Hematopoietic multipotent progenitor cell (in vitro differentiated cells): Measurements from ENCODE around the gene TMEM231. TPM values are rescaled to one million over a fixed set of nuclear protein-coding genes. Genes with fewer than 3 reads are reported as not detected.
A peak's percentile ranks its signal among the peaks of the same experiment; 100 is the strongest.

Experiments used
- DNase-seq, 3 donors: peaks; one replicate each; pipeline ENCODE4 v3.0.0-alpha.2; 2011 to 2015; ENCODE audit warnings: low read depth in 2 of 3, low spot score in 2 of 3
- total RNA-seq: library from RNA; depleted of rRNA; stranded (reverse); fragments of >200 nt; gene quantifications from one replicate; pipeline ENCODE4 v1.2.3, GENCODE V29; 2012

Gene TMEM231
- total RNA-seq, 1 donor, result 21.8 TPM

GRCh38 chr16:75495076-75495674 is 60.9 kb downstream of the TMEM231 start, which contains the start of gene CHST6:
Gene CHST6, minus strand, starts transcription at chr16:75495441. Its CDS starts 15,613 bp downstream, at chr16:75479828.
- DNase-seq, result peak in 2 of 3 donors; percentile 38 to 49

- DNase-seq, result peak in 1 of 3 donors; percentile 17
Observed at GRCh38 chr16:75494661-75495075, 61.4 kb downstream of the TMEM231 start.

GRCh38 chr16:75494184-75494583 is 61.9 kb downstream of the TMEM231 start:
- DNase-seq, result no peak

- DNase-seq, result peak in 2 of 3 donors; percentile 23 to 46
Observed at GRCh38 chr16:75491876-75492275, 64.2 kb downstream of the TMEM231 start.

- DNase-seq, result no peak
Observed at GRCh38 chr16:75488322-75488721, 67.7 kb downstream of the TMEM231 start.

Other genes starting within 250 kb of the TMEM231 start
- gene CFDP1, start 122.7 kb downstream of the TMEM231 start, total RNA-seq, result 10.8 TPM
- gene TMEM170A, start 91.6 kb downstream of the TMEM231 start, total RNA-seq, result 29.9 TPM
- gene CHST6, start 60.8 kb downstream of the TMEM231 start, total RNA-seq, result 0.27 TPM
- gene CHST5, start 20.1 kb downstream of the TMEM231 start, total RNA-seq, result under 0.01 TPM
- 43.4 TPM for gene GABARAPL2, start 10.1 kb upstream of the TMEM231 start, total RNA-seq
- gene ADAT1, start 67.0 kb upstream of the TMEM231 start, total RNA-seq, result 49.5 TPM
- 75.4 TPM for gene KARS1, start 91.4 kb upstream of the TMEM231 start, total RNA-seq
- gene TERF2IP, start 91.5 kb upstream of the TMEM231 start, total RNA-seq, result 49.3 TPM
- gene CPHXL2, start 120.8 kb upstream of the TMEM231 start, total RNA-seq, result not detected
- not detected for gene DUXB, start 145.2 kb upstream of the TMEM231 start, total RNA-seq
- gene CPHXL, start 170.2 kb upstream of the TMEM231 start, total RNA-seq, result not detected